Endothelial cell of umbilical vein (primary cell): ENCODE data around the gene CCDC3. TPM values are rescaled to one million over a fixed set of nuclear protein-coding genes. Genes with fewer than 3 reads are reported as not detected.

Experiments used
- BruUV-seq: library from RNA; stranded (reverse); fragments of 400-500 nt; replicated peaks from 2 replicates; lab custom pipeline; 2021; lab: Mats Ljungman, UMichigan
- CTCF ChIA-PET: fragments of 300-600, 350-600 bp; sonication (Branson Sonifier 250); formaldehyde crosslinking; loops from one replicate; lab custom pipeline; 2021; ENCODE audit warnings: antibody characterized with exemption, inconsistent platforms; lab: Charles Lee
- POLR2A ChIA-PET: fragments of 300-600, 350-600 bp; sonication (Branson Sonifier 250); formaldehyde crosslinking; loops from one replicate; lab custom pipeline; 2021; ENCODE audit warnings: antibody characterized with exemption, inconsistent platforms; lab: Charles Lee
- DNase-seq: peaks from one replicate; pipeline ENCODE4 v3.0.0-alpha.2; 2011; ENCODE audit warnings: low read depth, low spot score
- FAIRE-seq: peaks from 2 replicates; lab custom pipeline; 2011; peaks lifted over from hg19 to GRCh38; lab: Jason Lieb, UNC
- H2AFZ ChIP-seq: 2 replicates; pipeline ENCODE4 v1.6.0; 2012; ENCODE audit warnings: low read depth, low read length, control low read depth, inconsistent platforms
- H3K27ac ChIP-seq: 2 replicates; pipeline ENCODE4 v1.5.1; 2011; ENCODE audit warnings: low read depth, mild to moderate bottlenecking, control low read depth, low read length, moderate library complexity; ENCODE audit not compliant: insufficient read depth
- H3K27me3 ChIP-seq, 2 experiments: 2 replicates each; pipeline versions ENCODE4 v1.6.0 to v1.6.1; 2011; ENCODE audit warnings: low read length in 2 of 2, mixed read lengths in 1 of 2; ENCODE audit not compliant: control insufficient read depth in 2 of 2, insufficient read depth in 2 of 2
- H3K36me3 ChIP-seq, 2 experiments: 2 replicates in 1 of 2; 3 replicates in 1 of 2; pipeline ENCODE4 v1.5.1; 2011; ENCODE audit warnings: low read length in 2 of 2, mild to moderate bottlenecking in 1 of 2, moderate library complexity in 1 of 2; ENCODE audit not compliant: control insufficient read depth in 2 of 2, insufficient read depth in 2 of 2; ENCODE audit errors: extremely low read depth in 1 of 2
- H3K4me1 ChIP-seq: 3 replicates; pipeline ENCODE4 v1.5.1; 2011; ENCODE audit warnings: mild to moderate bottlenecking, low read length; ENCODE audit not compliant: control insufficient read depth, insufficient read depth; ENCODE audit errors: extremely low read depth
- H3K4me2 ChIP-seq: 2 replicates; pipeline ENCODE4 v1.6.1; 2011; ENCODE audit warnings: low read length, control low read depth, mixed read lengths; ENCODE audit not compliant: insufficient read depth
- H3K4me3 ChIP-seq, 3 experiments: fragments of 200-600 bp in 1 of 3; sonication (generic), shearing (Covaris generic) in 1 of 3; replicated peaks in 1 of 3; 2 replicates each; pipeline ENCODE4 v1.5.1; 2011 to 2016; ENCODE audit warnings: control low read depth in 3 of 3, low read length in 3 of 3, mild to moderate bottlenecking in 2 of 3, inconsistent platforms in 1 of 3, low read depth in 1 of 3, moderate library complexity in 1 of 3; ENCODE audit not compliant: insufficient read depth in 1 of 3
- H3K79me2 ChIP-seq: 2 replicates; pipeline ENCODE4 v1.6.0; 2012; ENCODE audit warnings: low read length, inconsistent platforms; ENCODE audit not compliant: control insufficient read depth, insufficient read depth
- H3K9ac ChIP-seq: replicated peaks from 2 replicates; pipeline ENCODE3; 2011; ENCODE audit warnings: low read length, control low read depth; ENCODE audit not compliant: insufficient read depth; ENCODE audit errors: extremely low read depth
- H3K9me1 ChIP-seq: replicated peaks from 3 replicates; pipeline ENCODE4 v1.6.0; 2011; ENCODE audit warnings: mild to moderate bottlenecking, low read length; ENCODE audit not compliant: control insufficient read depth, insufficient read depth; ENCODE audit errors: extremely low read depth
- H3K9me3 ChIP-seq: replicated peaks from 2 replicates; pipeline ENCODE4 v1.5.1; 2012; ENCODE audit warnings: low read length, inconsistent platforms; ENCODE audit not compliant: control insufficient read depth, insufficient read depth
- H4K20me1 ChIP-seq: replicated peaks from 2 replicates; pipeline ENCODE3; 2011; ENCODE audit warnings: mild to moderate bottlenecking, low read length; ENCODE audit not compliant: control insufficient read depth, insufficient read depth; ENCODE audit errors: extremely low read depth
- EZH2 ChIP-seq: IDR thresholded peaks from 2 replicates; pipeline ENCODE4 v1.6.1; 2012; ENCODE audit warnings: borderline replicate concordance, low read depth, mild to moderate bottlenecking, moderate library complexity, low read length, inconsistent platforms; ENCODE audit not compliant: severe bottlenecking
- FOS ChIP-seq: IDR thresholded peaks from 2 replicates; pipeline ENCODE4 v1.6.1; 2011; ENCODE audit warnings: mild to moderate bottlenecking, low read length, moderate library complexity, borderline replicate concordance; ENCODE audit not compliant: insufficient read depth
- GATA2 ChIP-seq: IDR thresholded peaks from 2 replicates; pipeline ENCODE4 v1.7.0; 2011; ENCODE audit warnings: low read depth, mild to moderate bottlenecking, moderate library complexity, mixed read lengths, low read length; ENCODE audit not compliant: insufficient read length, insufficient read depth
- JUN ChIP-seq: IDR thresholded peaks from 2 replicates; pipeline ENCODE4 v1.6.1; 2011; ENCODE audit warnings: borderline replicate concordance, low read depth; ENCODE audit not compliant: insufficient read length, insufficient read depth
- MYC ChIP-seq: IDR thresholded peaks from one replicate; pipeline ENCODE4 v1.6.1; 2011; ENCODE audit warnings: mild to moderate bottlenecking, low read depth, low read length
- POLR2A ChIP-seq: IDR thresholded peaks from 2 replicates; pipeline ENCODE4 v1.6.1; 2012; ENCODE audit warnings: low read depth, mild to moderate bottlenecking, control low read depth, low read length
- POLR2AphosphoS5 ChIP-seq: IDR thresholded peaks from 2 replicates; pipeline ENCODE4 v1.6.1; 2012; ENCODE audit warnings: low read depth, mild to moderate bottlenecking, control low read depth, low read length, moderate library complexity; ENCODE audit not compliant: insufficient read depth
- dilution Hi-C: fragments of 300-500 bp; cut with MboI; formaldehyde crosslinking; loops from one replicate; pipeline ENCODE4 v1.15.0; 2019; ENCODE audit warnings: low sequenced_read_pairs; ENCODE audit not compliant: extremely low pct_ligation_motif_present
- intact Hi-C: fragments of 100-400 bp; cut with micrococcal nuclease; formaldehyde crosslinking; loops from one replicate; pipeline ENCODE4 v1.10.0; 2022
- polyA plus RNA-seq, 4 experiments: library from polyadenylated mRNA; depleted of rRNA in 3 of 4; stranded (reverse) in 3 of 4; unstranded in 1 of 4; fragments of >200 nt; gene quantifications; 2 replicates each; pipeline versions ENCODE4 v1.2.1 to v1.2.3, GENCODE V29; 2011 to 2012; ENCODE audit warnings: missing spikeins in 1 of 4
- total RNA-seq: library from RNA; stranded (reverse); gene quantifications from 2 replicates; pipeline ENCODE4 v1.2.3, GENCODE V29; 2021
- TF ChIP-seq, protein P1 (sequence below): IDR thresholded peaks from 2 replicates; pipeline ENCODE4 v1.6.1; 2011; ENCODE audit not compliant: insufficient read depth, insufficient read length
- TF ChIP-seq, protein P2 (sequence below), 2 donors: IDR thresholded peaks; 1 replicate in 1 of 2; 2 replicates in 1 of 2; pipeline ENCODE4 v1.5.1; 2011; ENCODE audit warnings: low read length in 2 of 2, mild to moderate bottlenecking in 2 of 2, moderate library complexity in 2 of 2, control low read depth in 1 of 2, inconsistent platforms in 1 of 2, low read depth in 1 of 2; ENCODE audit not compliant: insufficient read depth in 1 of 2; ENCODE audit errors: extremely low read depth in 1 of 2

Gene CCDC3
- total and polyA plus RNA-seq, 2 donors (not counting 3 experiments of a cell fraction or from before 2014, with no cell fraction given): 0.90 to 1.4 TPM

DNA sequence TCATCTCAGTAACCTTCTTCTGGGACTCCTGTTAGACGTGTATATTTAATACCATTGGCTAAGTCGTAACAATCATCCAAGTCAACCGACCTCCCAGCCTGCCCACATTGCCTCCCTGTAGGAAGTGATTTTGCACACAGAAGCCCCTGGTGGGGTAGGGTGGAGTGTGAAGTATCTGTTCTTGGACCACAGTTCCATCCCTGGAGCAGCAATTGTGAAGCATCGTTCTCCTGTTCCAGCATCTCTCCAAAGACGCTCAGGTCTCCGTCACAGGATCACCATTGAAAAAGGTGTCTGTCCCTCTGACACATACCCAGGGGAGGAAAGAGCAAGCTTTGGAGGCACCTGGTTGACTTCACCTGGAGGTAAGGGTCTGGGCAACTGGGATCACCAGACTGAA is 72.9 kb downstream of the CCDC3 start:
- TF ChIP-seq POLR2A (no peak), MYC (no peak), FOS (no peak), POLR2AphosphoS5 (no peak), JUN (no peak), GATA2 (no peak), EZH2 (no peak)
- TF ChIP-seq, protein P1, sequence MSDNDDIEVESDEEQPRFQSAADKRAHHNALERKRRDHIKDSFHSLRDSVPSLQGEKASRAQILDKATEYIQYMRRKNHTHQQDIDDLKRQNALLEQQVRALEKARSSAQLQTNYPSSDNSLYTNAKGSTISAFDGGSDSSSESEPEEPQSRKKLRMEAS: no peak
- TF ChIP-seq, protein P2, sequence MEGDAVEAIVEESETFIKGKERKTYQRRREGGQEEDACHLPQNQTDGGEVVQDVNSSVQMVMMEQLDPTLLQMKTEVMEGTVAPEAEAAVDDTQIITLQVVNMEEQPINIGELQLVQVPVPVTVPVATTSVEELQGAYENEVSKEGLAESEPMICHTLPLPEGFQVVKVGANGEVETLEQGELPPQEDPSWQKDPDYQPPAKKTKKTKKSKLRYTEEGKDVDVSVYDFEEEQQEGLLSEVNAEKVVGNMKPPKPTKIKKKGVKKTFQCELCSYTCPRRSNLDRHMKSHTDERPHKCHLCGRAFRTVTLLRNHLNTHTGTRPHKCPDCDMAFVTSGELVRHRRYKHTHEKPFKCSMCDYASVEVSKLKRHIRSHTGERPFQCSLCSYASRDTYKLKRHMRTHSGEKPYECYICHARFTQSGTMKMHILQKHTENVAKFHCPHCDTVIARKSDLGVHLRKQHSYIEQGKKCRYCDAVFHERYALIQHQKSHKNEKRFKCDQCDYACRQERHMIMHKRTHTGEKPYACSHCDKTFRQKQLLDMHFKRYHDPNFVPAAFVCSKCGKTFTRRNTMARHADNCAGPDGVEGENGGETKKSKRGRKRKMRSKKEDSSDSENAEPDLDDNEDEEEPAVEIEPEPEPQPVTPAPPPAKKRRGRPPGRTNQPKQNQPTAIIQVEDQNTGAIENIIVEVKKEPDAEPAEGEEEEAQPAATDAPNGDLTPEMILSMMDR (IDR thresholded peaks at IDR 0.05; ENCODE audit: extremely low read depth in 1 of 2, insufficient read depth in 1 of 2, low read depth in 1 of 2, low read length in 2 of 2): no peak
- DNase-seq (no peak), FAIRE-seq (no peak)
- Histone ChIP-seq H3K27me3 (no peaks in the 10 kb centered on the region), H3K9me1 (no peaks in the 10 kb centered on the region), H3K4me2 (no peak overlapping the region), H4K20me1 (no peaks in the 10 kb centered on the region), H3K4me3 (no peak overlapping the region), H3K9ac (no peak overlapping the region), H2AFZ (no peak overlapping the region), H3K27ac (no peak overlapping the region), H3K9me3 (no peaks in the 10 kb centered on the region), H3K4me1 (no peaks in the 10 kb centered on the region), H3K79me2 (no peaks in the 10 kb centered on the region), H3K36me3 (no peaks in the 10 kb centered on the region)
- intact Hi-C loops (no loop called here), dilution Hi-C loops (no loop called here)
- ChIA-PET POLR2A (no interaction called here), CTCF (no interaction called here)
- BruUV-seq: no TSS peak
